Measurements from ENCODE around the gene GRID1. TPM values are rescaled to one million over a fixed set of nuclear protein-coding genes. Genes with fewer than 3 reads are reported as not detected.

Gene GRID1
- total RNA-seq, 1 experiment from 2014 or later, result not detected

DNA sequence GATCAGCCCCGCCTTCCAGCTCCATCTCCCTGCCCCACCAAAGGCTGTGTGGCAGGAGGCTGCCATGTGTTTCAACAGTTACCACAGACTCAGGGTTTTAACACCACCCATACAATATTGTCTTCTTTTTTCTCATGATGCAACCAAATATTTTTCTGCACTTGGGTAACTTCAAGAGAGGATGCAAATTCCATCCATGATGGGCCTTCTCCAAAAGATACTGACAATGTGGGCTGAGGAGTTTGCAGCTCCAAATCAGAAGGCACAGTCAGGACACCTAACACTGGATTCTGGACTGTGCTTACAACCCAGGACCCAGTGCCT is 347.9 kb downstream of the GRID1 start:
- Histone ChIP-seq H2AFZ (no peak overlapping the region), H3K36me3 (ENCODE audit: low read depth) (no peaks in the 10 kb centered on the region), H3K4me2 (no peak overlapping the region), H4K20me1 (ENCODE audit: insufficient read depth) (no peaks in the 10 kb centered on the region), H3F3A (ENCODE audit: insufficient read depth, low read depth) (no peaks in the 10 kb centered on the region), H3K9me2 (ENCODE audit: insufficient read depth) (no peaks in the 10 kb centered on the region), H3K9me3 (ENCODE audit: insufficient read depth, low read depth) (no peaks in the 10 kb centered on the region), H3K79me2 (ENCODE audit: low read depth) (no peaks in the 10 kb centered on the region), H3K4me1 (replicated peaks; ENCODE audit: insufficient read depth) (no peaks in the 10 kb centered on the region), H3K27ac (no peak overlapping the region), H3K27me3 (ENCODE audit: insufficient read depth, low read depth) (no peaks in the 10 kb centered on the region), H3K4me3 (no peak overlapping the region)
- intact Hi-C loops (cut with micrococcal nuclease; ENCODE audit: unreplicated experiment), result no loop called here
- CTCF ChIA-PET, result no interaction called here
- BruUV-seq (replicated peaks), result no TSS peak
- POLR2A ChIA-PET (ENCODE audit: unreplicated experiment), result no interaction called here
- no peak for TF ChIP-seq EZH2 (IDR thresholded peaks at IDR 0.05; ENCODE audit: low read depth)
- TF ChIP-seq, protein P1, sequence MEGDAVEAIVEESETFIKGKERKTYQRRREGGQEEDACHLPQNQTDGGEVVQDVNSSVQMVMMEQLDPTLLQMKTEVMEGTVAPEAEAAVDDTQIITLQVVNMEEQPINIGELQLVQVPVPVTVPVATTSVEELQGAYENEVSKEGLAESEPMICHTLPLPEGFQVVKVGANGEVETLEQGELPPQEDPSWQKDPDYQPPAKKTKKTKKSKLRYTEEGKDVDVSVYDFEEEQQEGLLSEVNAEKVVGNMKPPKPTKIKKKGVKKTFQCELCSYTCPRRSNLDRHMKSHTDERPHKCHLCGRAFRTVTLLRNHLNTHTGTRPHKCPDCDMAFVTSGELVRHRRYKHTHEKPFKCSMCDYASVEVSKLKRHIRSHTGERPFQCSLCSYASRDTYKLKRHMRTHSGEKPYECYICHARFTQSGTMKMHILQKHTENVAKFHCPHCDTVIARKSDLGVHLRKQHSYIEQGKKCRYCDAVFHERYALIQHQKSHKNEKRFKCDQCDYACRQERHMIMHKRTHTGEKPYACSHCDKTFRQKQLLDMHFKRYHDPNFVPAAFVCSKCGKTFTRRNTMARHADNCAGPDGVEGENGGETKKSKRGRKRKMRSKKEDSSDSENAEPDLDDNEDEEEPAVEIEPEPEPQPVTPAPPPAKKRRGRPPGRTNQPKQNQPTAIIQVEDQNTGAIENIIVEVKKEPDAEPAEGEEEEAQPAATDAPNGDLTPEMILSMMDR (conservative IDR thresholded peaks at IDR 0.05), result no peak
- no peak for DNase-seq

DNA sequence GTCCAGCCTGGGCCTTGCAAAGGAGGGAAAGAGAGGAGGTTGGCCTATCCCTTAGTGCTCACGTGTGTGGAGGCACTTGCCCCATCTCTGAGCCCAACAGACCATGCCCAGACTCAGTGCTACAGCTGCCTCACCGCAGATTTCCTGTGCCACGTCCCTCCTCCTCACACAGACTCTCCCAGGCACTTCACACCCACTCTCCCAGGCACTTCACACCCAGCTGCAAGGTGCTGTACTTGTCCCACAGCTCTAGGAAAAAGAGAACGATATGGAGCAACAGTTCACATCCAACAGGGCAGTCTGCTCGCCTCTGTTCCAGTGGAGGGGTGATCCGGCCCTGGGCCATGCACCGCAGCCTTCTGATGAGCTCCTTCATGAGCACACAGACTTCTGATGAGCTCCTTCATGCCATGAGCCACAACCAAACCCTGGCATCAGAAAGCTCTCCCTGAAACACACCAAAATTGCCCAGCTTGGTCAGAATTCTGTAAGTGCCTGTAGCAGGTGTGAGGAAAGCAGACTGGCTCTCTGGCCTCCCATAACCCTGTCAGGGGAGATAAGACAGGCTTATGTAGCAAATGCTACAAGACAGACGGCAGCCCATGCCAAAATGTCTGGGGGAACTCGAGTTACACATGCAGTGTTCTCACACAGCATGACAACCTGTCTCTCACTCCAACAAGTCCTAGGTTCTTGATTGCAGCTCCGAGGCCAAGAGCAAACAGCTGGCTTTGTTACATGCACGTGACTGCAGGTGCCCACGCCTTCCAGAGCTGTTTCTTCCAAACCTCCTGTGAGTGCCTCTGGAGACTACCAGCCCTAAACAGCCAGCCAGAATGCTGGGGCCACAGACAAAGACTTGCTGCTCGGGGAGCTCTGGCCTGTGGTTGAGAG is 348.5 kb downstream of the GRID1 start:
- no peaks in the 10 kb centered on the region for H3K9me2 ChIP-seq (ENCODE audit: insufficient read depth)
- no peaks in the 10 kb centered on the region for H3K79me2 ChIP-seq (ENCODE audit: low read depth)
- H3K27me3 ChIP-seq (ENCODE audit: insufficient read depth, low read depth), result no peaks in the 10 kb centered on the region
- H3K27ac ChIP-seq, result no peak overlapping the region
- no peaks in the 10 kb centered on the region for H3K36me3 ChIP-seq (ENCODE audit: low read depth)
- TF ChIP-seq EZH2 (IDR thresholded peaks at IDR 0.05; ENCODE audit: low read depth), result no peak
- TF ChIP-seq, protein P1 (conservative IDR thresholded peaks at IDR 0.05), result no peak
- H3K4me2 ChIP-seq, result no peak overlapping the region
- H3K4me1 ChIP-seq (replicated peaks; ENCODE audit: insufficient read depth), result no peaks in the 10 kb centered on the region
- H3F3A ChIP-seq (ENCODE audit: insufficient read depth, low read depth), result no peaks in the 10 kb centered on the region
- no peak overlapping the region for H2AFZ ChIP-seq
- H3K4me3 ChIP-seq, result no peak overlapping the region
- intact Hi-C loops (cut with micrococcal nuclease; ENCODE audit: unreplicated experiment), result no loop called here
- ChIA-PET POLR2A (ENCODE audit: unreplicated experiment) (no interaction called here), CTCF (no interaction called here)
- H4K20me1 ChIP-seq (ENCODE audit: insufficient read depth), result no peaks in the 10 kb centered on the region
- H3K9me3 ChIP-seq (ENCODE audit: insufficient read depth, low read depth), result no peaks in the 10 kb centered on the region
- DNase-seq, result no peak
- no TSS peak for BruUV-seq (replicated peaks)

DNA sequence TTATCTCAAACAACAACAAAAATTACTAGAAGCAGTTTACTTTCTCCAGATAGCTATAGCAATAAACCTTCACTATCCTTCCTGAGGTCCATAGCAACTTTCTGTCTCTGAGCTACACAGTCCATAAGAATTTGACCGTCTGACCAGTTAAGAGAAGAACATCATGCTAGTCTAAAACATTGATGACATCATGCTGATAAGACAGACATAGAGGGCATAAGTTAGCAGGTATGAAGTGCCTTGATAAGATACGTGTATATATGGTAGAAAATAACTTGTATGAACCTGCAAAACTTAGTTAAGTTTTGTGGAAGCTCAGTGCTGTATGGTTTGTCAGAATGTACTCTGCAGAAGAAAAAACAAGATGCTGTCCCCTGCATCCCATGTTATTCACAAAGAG is 353.0 kb downstream of the GRID1 start:
- no peaks in the 10 kb centered on the region for H3K36me3 ChIP-seq (ENCODE audit: low read depth)
- H4K20me1 ChIP-seq (ENCODE audit: insufficient read depth), result no peaks in the 10 kb centered on the region
- H3K9me3 ChIP-seq (ENCODE audit: insufficient read depth, low read depth), result no peaks in the 10 kb centered on the region
- ChIA-PET POLR2A (ENCODE audit: unreplicated experiment) (no interaction called here), CTCF (no interaction called here)
- BruUV-seq (replicated peaks), result no TSS peak
- H3F3A ChIP-seq (ENCODE audit: insufficient read depth, low read depth), result no peaks in the 10 kb centered on the region
- no peaks in the 10 kb centered on the region for H3K9me2 ChIP-seq (ENCODE audit: insufficient read depth)
- no peaks in the 10 kb centered on the region for H3K4me1 ChIP-seq (replicated peaks; ENCODE audit: insufficient read depth)
- H3K4me2 ChIP-seq, result no peak overlapping the region
- H2AFZ ChIP-seq, result no peak overlapping the region
- TF ChIP-seq, protein P1 (conservative IDR thresholded peaks at IDR 0.05), result no peak
- TF ChIP-seq EZH2 (IDR thresholded peaks at IDR 0.05; ENCODE audit: low read depth), result no peak
- no peaks in the 10 kb centered on the region for H3K27me3 ChIP-seq (ENCODE audit: insufficient read depth, low read depth)
- intact Hi-C loops (cut with micrococcal nuclease; ENCODE audit: unreplicated experiment), result no loop called here
- no peak for DNase-seq
- H3K79me2 ChIP-seq (ENCODE audit: low read depth), result no peaks in the 10 kb centered on the region
- no peak overlapping the region for H3K27ac ChIP-seq
- no peak overlapping the region for H3K4me3 ChIP-seq
